LNCAP (cell line): ENCODE measurements around the gene ZNF319.

Experiments
- TF ChIP-seq, protein P1 (sequence below): fragments of 450-650 bp; IDR thresholded peaks from 2 replicates; pipeline ENCODE4 v1.5.1; 2017; ENCODE audit warnings: mild to moderate bottlenecking

ZNF319 gene

DNA sequence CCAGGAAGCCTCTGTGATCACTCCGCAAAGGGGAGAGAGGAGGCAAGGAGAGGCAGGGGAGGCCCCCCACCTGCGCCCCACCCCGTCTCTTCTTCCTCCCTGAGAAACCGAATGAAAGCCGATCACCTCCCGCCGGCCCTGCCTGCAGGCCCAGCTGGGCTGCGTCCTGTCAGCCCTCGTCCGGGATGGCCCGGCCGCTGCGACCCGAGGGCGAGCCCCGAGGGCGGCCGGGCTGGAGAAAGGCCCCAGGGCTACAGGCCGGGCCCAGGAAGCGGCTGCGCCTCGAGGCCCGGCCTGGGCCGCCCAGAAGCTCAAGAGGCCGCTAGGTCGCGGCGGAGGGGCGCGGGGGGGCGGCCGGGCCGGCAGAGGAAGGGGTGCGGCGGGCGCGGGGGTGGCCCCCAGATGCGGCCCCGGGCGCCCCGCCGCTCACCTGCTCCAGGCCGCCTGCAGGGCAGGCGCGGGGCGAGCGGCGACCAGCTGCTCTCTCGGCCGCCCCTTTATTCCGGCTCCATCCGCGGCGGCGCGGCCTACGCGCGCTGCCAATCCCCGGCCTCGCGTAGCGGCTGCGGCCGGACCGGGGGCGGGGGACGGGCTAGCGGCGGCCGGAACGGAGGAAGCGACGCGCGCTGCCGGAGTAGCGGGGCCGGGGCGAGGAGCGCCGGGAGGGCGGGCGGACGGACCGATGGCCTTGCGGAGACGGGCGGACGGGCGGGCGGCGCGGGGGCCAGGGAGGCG, at the start of gene ZNF319:
Gene ZNF319 (minus strand): TSS at position 702 of the 735 bp plus-strand sequence. CDS start 2,407 bp downstream, outside the sequence.
- TF ChIP-seq, protein P1, sequence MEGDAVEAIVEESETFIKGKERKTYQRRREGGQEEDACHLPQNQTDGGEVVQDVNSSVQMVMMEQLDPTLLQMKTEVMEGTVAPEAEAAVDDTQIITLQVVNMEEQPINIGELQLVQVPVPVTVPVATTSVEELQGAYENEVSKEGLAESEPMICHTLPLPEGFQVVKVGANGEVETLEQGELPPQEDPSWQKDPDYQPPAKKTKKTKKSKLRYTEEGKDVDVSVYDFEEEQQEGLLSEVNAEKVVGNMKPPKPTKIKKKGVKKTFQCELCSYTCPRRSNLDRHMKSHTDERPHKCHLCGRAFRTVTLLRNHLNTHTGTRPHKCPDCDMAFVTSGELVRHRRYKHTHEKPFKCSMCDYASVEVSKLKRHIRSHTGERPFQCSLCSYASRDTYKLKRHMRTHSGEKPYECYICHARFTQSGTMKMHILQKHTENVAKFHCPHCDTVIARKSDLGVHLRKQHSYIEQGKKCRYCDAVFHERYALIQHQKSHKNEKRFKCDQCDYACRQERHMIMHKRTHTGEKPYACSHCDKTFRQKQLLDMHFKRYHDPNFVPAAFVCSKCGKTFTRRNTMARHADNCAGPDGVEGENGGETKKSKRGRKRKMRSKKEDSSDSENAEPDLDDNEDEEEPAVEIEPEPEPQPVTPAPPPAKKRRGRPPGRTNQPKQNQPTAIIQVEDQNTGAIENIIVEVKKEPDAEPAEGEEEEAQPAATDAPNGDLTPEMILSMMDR: no peak

DNA sequence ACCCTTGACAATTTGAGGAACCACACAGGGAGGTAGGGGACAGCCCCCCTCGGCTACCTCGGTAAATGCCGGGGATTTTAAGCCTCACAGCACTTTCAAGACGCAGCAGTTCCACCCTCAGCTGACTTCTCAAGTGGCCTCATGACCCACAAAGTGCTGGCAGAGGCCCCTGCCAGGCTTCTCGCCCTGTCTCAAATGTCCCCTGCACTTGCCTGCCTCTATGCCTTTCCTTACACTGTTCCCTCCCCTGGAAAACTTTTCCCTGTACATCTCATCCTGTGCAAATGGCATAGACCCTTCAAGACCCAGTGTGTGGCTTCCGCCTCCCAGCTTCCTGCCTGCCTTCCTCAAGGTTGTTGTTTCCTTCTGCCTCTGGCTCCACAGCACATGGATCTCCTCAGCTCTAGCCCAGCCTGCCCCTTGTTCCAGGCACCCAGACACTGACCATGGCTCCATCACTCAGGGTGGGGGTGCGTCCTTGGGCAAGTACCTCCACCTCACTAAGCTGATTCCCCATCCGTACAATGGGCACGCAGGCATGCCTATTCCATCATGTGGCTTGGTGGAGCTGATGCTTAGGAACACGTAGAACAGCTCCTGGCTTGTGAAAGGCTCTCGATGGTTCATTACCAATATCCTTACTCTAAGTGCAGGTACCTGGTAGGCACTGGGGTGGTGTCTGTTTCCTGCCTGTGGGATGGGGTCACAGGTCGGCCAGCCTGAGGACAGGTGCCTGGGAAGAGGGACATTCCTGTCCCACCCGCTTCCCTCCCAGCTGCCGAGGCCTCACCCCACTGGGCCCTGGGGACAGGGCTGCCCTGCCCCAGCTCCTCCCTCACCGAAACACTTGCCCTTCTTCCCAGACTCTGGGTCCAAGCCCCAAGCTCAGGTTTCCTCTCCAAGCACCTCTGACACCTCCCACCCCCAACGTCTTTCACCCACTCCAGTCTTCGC, 49.0 kb upstream of the ZNF319 start:
- TF ChIP-seq, protein P1: no peak

DNA sequence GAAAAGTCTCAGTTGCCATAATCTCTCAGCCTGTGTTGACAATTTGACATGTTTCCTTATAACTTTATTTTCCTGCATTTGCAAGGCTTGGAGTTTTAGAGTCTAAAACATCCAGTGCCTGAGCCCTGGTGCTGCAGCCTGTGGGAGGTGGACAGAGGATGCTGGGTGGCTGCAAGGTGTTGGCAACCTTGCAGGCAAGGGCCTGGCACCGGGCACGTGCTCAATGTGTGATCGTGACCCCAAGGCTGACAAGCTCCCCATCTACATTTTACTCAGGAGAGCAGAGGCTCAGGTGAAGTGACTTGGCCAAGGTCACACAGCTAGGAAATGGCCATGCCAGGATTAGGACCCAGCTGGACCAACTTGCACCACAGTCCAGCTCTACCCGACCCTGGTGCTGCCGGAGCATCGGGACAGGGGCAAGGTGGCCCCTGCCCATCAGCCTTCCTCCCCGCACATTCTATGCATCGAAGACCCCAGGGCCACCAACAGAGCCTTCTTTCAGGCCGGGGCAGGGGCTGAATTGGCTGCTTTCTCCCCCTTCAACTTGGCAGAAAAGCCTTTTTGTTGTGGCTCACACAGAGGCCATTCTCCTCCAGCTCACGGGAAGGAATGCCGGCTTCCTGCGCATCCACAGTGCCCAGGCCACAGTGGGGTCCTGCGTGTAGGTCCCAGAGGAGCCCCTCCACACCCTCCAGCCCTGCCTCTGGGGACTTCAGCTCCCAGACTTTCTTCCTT, 48.2 kb upstream of the ZNF319 start:
- TF ChIP-seq, protein P1: no peak

DNA sequence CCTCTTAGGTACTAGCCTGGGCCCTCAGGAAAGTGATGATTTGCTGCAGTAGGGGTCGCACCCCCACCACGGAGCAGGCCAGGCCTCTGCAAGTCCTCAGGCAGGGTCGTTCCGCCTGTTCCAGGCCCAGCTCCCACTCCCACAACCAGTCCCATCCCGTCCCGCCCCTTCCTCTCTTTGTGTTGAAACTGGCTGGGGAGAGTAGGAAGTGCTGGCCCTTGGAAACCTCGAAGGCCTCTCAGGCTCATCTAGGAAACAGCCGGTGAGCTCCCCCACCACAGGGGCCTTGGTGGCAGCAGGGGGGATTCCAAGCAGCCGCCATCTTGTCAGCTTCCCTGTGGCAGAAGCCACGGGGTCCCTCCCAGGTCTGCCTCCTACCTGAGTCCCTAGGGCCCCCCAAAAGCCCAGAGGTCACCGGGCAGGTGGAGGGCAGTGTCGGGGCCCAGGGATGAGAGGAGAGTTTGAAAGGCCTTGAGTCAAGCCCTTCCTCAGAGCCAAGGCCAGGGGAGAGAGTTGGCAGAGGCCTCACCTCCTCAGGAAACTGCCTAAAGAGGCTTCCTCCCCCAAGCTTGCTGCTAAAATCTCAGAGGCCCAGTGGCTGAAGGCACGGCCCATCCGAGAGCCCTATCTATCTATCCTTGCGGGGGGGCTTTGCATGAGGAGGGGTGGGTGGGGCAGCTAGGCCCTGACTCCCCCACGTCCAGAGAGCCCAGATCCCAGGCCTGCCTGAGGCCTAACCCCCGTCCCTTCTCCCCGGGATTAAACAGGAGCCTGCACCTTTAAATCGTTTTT, 47.3 kb upstream of the ZNF319 start:
- TF ChIP-seq, protein P1: no peak

DNA sequence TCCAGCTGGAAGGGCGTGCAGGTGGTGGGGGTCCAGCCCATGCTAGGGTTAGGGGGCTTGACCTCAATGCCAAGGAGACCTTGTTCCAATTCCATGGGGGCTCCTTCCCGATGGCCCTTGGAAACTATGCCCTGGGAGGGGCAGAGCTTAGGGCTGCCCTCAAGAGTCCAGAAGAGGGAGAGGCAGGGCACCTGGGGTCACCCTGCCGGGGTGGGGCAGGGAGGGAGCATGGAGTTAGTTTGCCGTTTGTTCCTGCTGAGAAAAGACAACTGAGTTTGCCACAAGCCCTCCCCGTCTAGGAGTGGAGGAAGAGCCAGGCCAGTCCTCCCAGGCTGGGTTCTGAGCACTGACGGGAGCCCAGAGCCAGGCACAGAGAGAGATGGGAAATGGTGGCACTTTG, 46.5 kb upstream of the ZNF319 start:
- TF ChIP-seq, protein P1: no peak

DNA sequence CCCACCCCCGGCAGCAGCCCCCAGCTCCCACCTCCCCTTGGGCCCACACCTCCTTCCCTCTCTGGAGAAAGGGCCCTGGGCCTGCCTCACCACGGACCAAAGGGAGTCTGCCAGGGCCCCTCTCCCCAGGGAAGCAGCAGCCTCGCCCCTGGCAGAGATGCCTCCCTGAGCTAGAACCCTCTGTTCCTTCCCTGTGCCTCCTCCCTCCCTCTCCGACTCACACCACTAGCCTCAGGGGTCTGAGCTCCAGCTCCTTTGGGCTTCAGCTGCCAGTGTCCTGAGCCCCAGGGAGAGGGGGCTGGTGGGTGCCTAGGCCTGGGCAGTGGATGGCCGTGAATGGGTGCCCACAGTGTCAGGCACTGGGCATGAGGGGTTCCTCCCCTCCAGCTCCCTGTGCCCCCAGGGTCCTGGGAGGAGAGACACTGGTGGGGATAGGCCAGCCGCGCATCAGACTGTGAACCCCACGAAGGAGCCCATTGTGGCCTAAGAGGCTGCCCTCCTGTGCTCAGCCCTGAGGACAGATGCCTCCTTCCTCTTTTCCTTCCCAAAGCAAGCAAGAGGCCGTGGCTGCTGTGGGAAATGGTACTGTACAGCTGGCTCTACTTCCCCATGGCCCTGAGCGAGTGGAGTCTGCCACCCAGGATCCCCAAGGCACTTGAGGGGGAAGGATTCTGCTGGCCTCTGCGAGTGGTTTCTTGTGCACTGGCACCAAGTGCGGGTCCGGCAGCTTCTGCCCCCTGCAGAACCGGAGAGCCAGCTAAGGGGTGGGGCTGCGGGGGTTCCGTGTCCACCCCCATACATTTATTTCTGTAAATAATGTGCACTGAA, 45.8 kb upstream of the ZNF319 start:
- TF ChIP-seq, protein P1: no peak
